Measurements from ENCODE around the gene FPR1. TPM values are rescaled to one million over a fixed set of nuclear protein-coding genes. Genes with fewer than 3 reads are reported as not detected.

The FPR1 gene
- total RNA-seq, 6 experiments from 2014 or later: 1.1 to 9.0 (median 5.2) TPM

DNA sequence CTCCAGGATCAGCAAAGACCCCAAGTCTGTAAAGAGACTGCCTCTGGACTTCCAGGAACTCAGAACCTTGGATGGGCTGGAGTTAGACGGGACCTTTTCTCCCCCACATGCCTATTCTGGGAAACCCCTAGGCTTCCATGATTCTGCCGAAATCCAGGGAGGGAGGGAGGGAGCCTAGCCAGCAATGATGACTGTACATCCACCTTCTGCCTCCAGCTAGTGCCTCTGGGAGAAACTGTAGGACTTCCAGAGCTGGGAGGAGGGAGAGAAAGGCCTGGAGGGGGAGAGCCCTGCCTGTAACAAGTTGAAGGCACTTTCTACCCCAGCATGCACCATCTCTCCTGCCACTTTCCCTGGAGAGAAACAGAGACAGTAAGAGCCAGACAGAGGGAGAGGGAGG is 21.9 kb downstream of the FPR1 start:
- no peak overlapping the region for H3K27ac ChIP-seq
- no peaks in the 10 kb centered on the region for H3K27me3 ChIP-seq
- H3K4me3 ChIP-seq: no peak overlapping the region
- no peak for DNase-seq
- no peak for ATAC-seq
- no peaks in the 10 kb centered on the region for H3K4me1 ChIP-seq
- WGBS (ENCODE audit: insufficient coverage, low coverage, low lambda C conversion rate, missing lambda C conversion rate): 92% methylated on average over 2 of the region's 2 CpGs
- TF ChIP-seq, protein P1, sequence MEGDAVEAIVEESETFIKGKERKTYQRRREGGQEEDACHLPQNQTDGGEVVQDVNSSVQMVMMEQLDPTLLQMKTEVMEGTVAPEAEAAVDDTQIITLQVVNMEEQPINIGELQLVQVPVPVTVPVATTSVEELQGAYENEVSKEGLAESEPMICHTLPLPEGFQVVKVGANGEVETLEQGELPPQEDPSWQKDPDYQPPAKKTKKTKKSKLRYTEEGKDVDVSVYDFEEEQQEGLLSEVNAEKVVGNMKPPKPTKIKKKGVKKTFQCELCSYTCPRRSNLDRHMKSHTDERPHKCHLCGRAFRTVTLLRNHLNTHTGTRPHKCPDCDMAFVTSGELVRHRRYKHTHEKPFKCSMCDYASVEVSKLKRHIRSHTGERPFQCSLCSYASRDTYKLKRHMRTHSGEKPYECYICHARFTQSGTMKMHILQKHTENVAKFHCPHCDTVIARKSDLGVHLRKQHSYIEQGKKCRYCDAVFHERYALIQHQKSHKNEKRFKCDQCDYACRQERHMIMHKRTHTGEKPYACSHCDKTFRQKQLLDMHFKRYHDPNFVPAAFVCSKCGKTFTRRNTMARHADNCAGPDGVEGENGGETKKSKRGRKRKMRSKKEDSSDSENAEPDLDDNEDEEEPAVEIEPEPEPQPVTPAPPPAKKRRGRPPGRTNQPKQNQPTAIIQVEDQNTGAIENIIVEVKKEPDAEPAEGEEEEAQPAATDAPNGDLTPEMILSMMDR (IDR thresholded peaks at IDR 0.05): no peak
- no peak for TF ChIP-seq POLR2A (IDR thresholded peaks at IDR 0.05)
- intact Hi-C loops (cut with DNase I): no loop called here
- no peaks in the 10 kb centered on the region for H3K36me3 ChIP-seq
- no peaks in the 10 kb centered on the region for H3K9me3 ChIP-seq

DNA sequence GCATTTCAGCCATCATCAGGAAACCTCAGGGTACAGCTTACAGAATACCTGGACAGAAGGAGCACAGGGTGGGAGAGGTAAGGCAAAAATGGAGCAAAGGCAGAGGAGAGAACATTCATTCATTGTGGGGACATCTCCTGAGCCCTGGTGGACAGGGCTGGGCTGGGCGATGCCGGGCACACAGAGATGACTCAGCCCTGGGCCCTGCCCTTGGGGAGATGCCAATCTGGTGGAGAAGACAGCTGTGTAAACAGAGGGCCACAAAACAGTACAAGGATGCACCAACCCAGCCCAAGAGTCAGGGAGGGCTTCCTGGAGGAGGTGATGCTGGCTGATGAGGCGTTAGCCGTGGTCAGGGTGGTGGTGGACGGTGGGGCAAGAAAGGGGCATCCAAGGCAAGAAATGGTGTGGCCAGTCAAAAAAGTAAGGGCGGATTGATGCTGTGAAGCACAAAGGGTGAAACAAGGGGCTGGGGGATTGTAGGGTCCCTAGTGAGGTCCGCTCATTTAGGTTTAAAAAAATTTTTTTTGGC is 24.3 kb downstream of the FPR1 start:
- no peaks in the 10 kb centered on the region for H3K27me3 ChIP-seq
- H3K36me3 ChIP-seq: no peaks in the 10 kb centered on the region
- H3K4me1 ChIP-seq: no peaks in the 10 kb centered on the region
- 76% methylated on average over 5 of the region's 7 CpGs for WGBS (ENCODE audit: insufficient coverage, low coverage, low lambda C conversion rate, missing lambda C conversion rate)
- H3K9me3 ChIP-seq: no peaks in the 10 kb centered on the region
- ATAC-seq: no peak
- no peak overlapping the region for H3K27ac ChIP-seq
- TF ChIP-seq, protein P1 (IDR thresholded peaks at IDR 0.05): no peak
- H3K4me3 ChIP-seq: no peak overlapping the region
- intact Hi-C loops (cut with DNase I): no loop called here
- no peak for DNase-seq

DNA sequence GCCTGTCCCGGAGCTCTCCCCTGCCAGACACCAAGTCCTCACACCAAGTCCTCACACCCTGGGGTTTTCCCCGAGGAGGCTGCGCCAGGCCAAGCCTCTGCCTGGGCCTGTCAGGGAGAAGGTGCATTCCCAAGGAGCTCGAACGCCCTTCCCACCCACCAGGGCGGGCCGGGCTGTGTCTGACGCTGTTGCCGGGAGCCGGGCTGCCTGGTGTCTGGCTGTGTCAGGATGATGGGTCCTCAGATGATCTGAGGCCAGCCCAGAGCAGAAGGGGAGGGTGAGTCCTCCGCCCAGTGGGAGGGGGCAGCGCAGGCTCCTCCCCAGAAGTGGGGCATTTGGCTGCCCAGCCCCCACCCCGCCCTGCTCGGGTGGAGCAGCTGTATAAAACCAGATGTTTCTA is 25.6 kb downstream of the FPR1 start:
- Histone ChIP-seq H3K4me3 (no peak overlapping the region), H3K27ac (no peak overlapping the region), H3K4me1 (no peaks in the 10 kb centered on the region), H3K36me3 (no peaks in the 10 kb centered on the region), H3K9me3 (no peaks in the 10 kb centered on the region), H3K27me3 (no peaks in the 10 kb centered on the region)
- ATAC-seq: peak in 1 of 4 donors; percentile 16
- intact Hi-C loops (cut with DNase I): no loop called here
- 61% methylated on average over 3 of the region's 14 CpGs for WGBS (ENCODE audit: insufficient coverage, low coverage, low lambda C conversion rate, missing lambda C conversion rate)
- TF ChIP-seq, protein P1 (IDR thresholded peaks at IDR 0.05): no peak
- no peak for TF ChIP-seq POLR2A (IDR thresholded peaks at IDR 0.05)
- no peak for DNase-seq

DNA sequence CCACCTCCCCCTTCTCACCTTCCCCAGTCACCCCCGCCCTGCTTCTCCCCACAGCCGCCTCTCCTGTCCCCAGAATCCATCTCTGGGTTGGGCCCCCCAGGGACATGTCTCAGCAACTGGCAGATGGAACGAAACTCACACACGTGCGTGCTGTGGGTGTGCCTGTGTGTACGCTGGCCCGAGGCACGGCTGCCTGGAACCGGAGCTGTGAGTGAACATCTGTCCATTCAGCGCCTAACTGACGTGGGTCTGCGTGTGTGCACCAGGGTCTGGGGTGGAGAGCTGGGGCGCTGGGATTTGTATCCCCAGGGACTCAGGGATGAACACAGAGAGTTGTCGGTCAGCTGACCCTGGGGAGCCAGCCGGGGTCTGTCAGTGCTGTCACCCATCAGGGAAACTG is 27.1 kb downstream of the FPR1 start:
- DNase-seq: no peak

More for the DNA sequence above, 27.1 kb downstream of the FPR1 start:
- H3K36me3 ChIP-seq: no peaks in the 10 kb centered on the region
- intact Hi-C loops (cut with DNase I): no loop called here
- H3K4me3 ChIP-seq: no peak overlapping the region
- H3K27me3 ChIP-seq: no peaks in the 10 kb centered on the region
- TF ChIP-seq, protein P1 (IDR thresholded peaks at IDR 0.05): no peak
- TF ChIP-seq POLR2A (IDR thresholded peaks at IDR 0.05): no peak
- no peak for ATAC-seq
- 36% methylated on average over 7 of the region's 15 CpGs for WGBS (ENCODE audit: insufficient coverage, low coverage, low lambda C conversion rate, missing lambda C conversion rate)
- no peaks in the 10 kb centered on the region for H3K4me1 ChIP-seq
- H3K27ac ChIP-seq: no peak overlapping the region
- no peaks in the 10 kb centered on the region for H3K9me3 ChIP-seq
